IMR-90 (cell line): ENCODE results near the gene GDF3. TPM values are rescaled to one million over a fixed set of nuclear protein-coding genes. Genes with fewer than 3 reads are reported as not detected.

Experiments
- ATAC-seq: fragments of 200-7000 bp; cut with Tn5 transposase; 2 replicates; pipeline ENCODE4 v1.9.1; 2020; ENCODE audit warnings: low read depth, mild to moderate bottlenecking, moderate library complexity
- BruUV-seq: library from RNA; stranded (reverse); fragments of 400-500 nt; replicated peaks from 2 replicates; lab custom pipeline; 2021; lab: Mats Ljungman, UMichigan
- CTCF ChIA-PET: fragments of 300-600 bp; formaldehyde crosslinking; extraction: SDS; loops from one replicate; lab custom pipeline; 2021; ENCODE audit warnings: antibody characterized with exemption; lab: Yijun Ruan, JAX
- POLR2A ChIA-PET: fragments of 300-600 bp; sonication (Branson Sonifier 250); formaldehyde crosslinking; loops from one replicate; lab custom pipeline; 2022; ENCODE audit warnings: antibody characterized with exemption; ENCODE audit not compliant: unreplicated experiment; lab: Charles Lee
- DNase-seq: peaks from one replicate; pipeline ENCODE4 v3.0.0; 2013
- H2AFZ ChIP-seq: replicated peaks from 2 replicates; pipeline ENCODE3; 2013; ENCODE audit warnings: low read length, mild to moderate bottlenecking; ENCODE audit not compliant: poor library complexity
- H2AK5ac ChIP-seq: 2 replicates; pipeline ENCODE4 v1.6.1; 2013; ENCODE audit warnings: low read depth, low read length, inconsistent platforms
- H2AK9ac ChIP-seq: replicated peaks from 2 replicates; pipeline ENCODE3; 2013; ENCODE audit warnings: mild to moderate bottlenecking, low read depth, low read length, moderate library complexity; ENCODE audit not compliant: poor library complexity
- H2BK120ac ChIP-seq: 2 replicates; pipeline ENCODE4 v1.6.1; 2013; ENCODE audit warnings: low read depth, low read length, inconsistent platforms
- H2BK15ac ChIP-seq: 3 replicates; pipeline ENCODE4 v1.6.1; 2013; ENCODE audit warnings: low read depth, low read length, inconsistent platforms
- H2BK20ac ChIP-seq: 2 replicates; pipeline ENCODE4 v1.6.1; 2013; ENCODE audit warnings: low read depth, mild to moderate bottlenecking, inconsistent platforms, low read length, moderate library complexity
- H2BK5ac ChIP-seq: 2 replicates; pipeline ENCODE4 v1.6.1; 2013; ENCODE audit warnings: mild to moderate bottlenecking, low read depth, low read length, inconsistent platforms; ENCODE audit not compliant: poor library complexity, severe bottlenecking
- H3K14ac ChIP-seq: replicated peaks from 2 replicates; pipeline ENCODE4 v1.6.1; 2013; ENCODE audit warnings: low read depth, low read length, inconsistent platforms
- H3K18ac ChIP-seq: 2 replicates; pipeline ENCODE4 v1.6.1; 2013; ENCODE audit warnings: low read depth, low read length, control low read depth
- H3K23ac ChIP-seq: 2 replicates; pipeline ENCODE4 v1.6.1; 2013; ENCODE audit warnings: low read depth, low read length, inconsistent platforms
- H3K27ac ChIP-seq: 2 replicates; pipeline ENCODE4 v1.5.1; 2013; ENCODE audit warnings: mild to moderate bottlenecking, control low read depth, low read length; ENCODE audit not compliant: insufficient read depth
- H3K27me3 ChIP-seq: 2 replicates; pipeline ENCODE4 v1.6.1; 2013; ENCODE audit warnings: low read length; ENCODE audit not compliant: control insufficient read depth, insufficient read depth
- H3K36me3 ChIP-seq: 2 replicates; pipeline ENCODE4 v1.6.1; 2013; ENCODE audit warnings: low read length, mixed read lengths; ENCODE audit not compliant: control insufficient read depth, insufficient read depth
- H3K4ac ChIP-seq: 2 replicates; pipeline ENCODE4 v1.6.1; 2013; ENCODE audit warnings: low read depth, low read length, inconsistent platforms
- H3K4me1 ChIP-seq: 2 replicates; pipeline ENCODE4 v1.6.1; 2013; ENCODE audit warnings: low read length, mixed read lengths; ENCODE audit not compliant: control insufficient read depth, insufficient read depth
- H3K4me2 ChIP-seq: 2 replicates; pipeline ENCODE4 v1.6.1; 2013; ENCODE audit warnings: low read depth, mild to moderate bottlenecking, control low read depth, low read length, moderate library complexity
- H3K4me3 ChIP-seq: 2 replicates; pipeline ENCODE4 v1.5.1; 2013; ENCODE audit warnings: low read depth, mild to moderate bottlenecking, control low read depth, low read length, moderate library complexity; ENCODE audit not compliant: insufficient read depth
- H3K56ac ChIP-seq: 2 replicates; pipeline ENCODE4 v1.6.1; 2013; ENCODE audit warnings: low read length, inconsistent platforms; ENCODE audit not compliant: insufficient read depth; ENCODE audit errors: extremely low read depth
- H3K79me1 ChIP-seq, 2 experiments: 2 replicates each; pipeline ENCODE4 v1.6.1; 2013; ENCODE audit warnings: low read length in 2 of 2, inconsistent platforms in 1 of 2, low read depth in 1 of 2
- H3K9ac ChIP-seq: 2 replicates; pipeline ENCODE4 v1.6.1; 2013; ENCODE audit warnings: low read depth, low read length, control low read depth
- H3K9me1 ChIP-seq: 2 replicates; pipeline ENCODE4 v1.6.1; 2013; ENCODE audit warnings: low read length, inconsistent platforms; ENCODE audit not compliant: insufficient read depth
- H3K9me3 ChIP-seq: 2 replicates; pipeline ENCODE4 v1.6.1; 2013; ENCODE audit warnings: low read length; ENCODE audit not compliant: control insufficient read depth, insufficient read depth
- H4K20me1 ChIP-seq: 2 replicates; pipeline ENCODE4 v1.6.1; 2013; ENCODE audit warnings: low read length, inconsistent platforms; ENCODE audit not compliant: insufficient read depth
- H4K5ac ChIP-seq: 2 replicates; pipeline ENCODE4 v1.6.1; 2013; ENCODE audit warnings: mild to moderate bottlenecking, low read depth, low read length, control low read depth
- H4K8ac ChIP-seq, 2 experiments: 2 replicates each; pipeline ENCODE4 v1.6.1; 2013; ENCODE audit warnings: low read depth in 2 of 2, low read length in 2 of 2, control low read depth in 1 of 2, inconsistent platforms in 1 of 2
- H4K91ac ChIP-seq: 2 replicates; pipeline ENCODE4 v1.6.1; 2013; ENCODE audit warnings: low read depth, low read length, inconsistent platforms; ENCODE audit not compliant: insufficient read depth
- BHLHE40 ChIP-seq: fragments of 150-350 bp; IDR thresholded peaks from 2 replicates; pipeline ENCODE4 v1.6.1; 2016; ENCODE audit warnings: mild to moderate bottlenecking, low read depth, low read length
- CEBPB ChIP-seq: IDR thresholded peaks from 2 replicates; pipeline ENCODE4 v1.6.1; 2012; ENCODE audit warnings: low read depth, low read length, improper control_type of control experiment
- CHD1 ChIP-seq: IDR thresholded peaks from 2 replicates; pipeline ENCODE4 v1.6.1; 2012; ENCODE audit warnings: low read depth, low read length, improper control_type of control experiment
- FOS ChIP-seq: fragments of 150-350 bp; IDR thresholded peaks from 2 replicates; pipeline ENCODE4 v1.6.1; 2016; ENCODE audit warnings: low read depth, low read length
- MAFK ChIP-seq: IDR thresholded peaks from 2 replicates; pipeline ENCODE4 v1.6.1; 2012; ENCODE audit warnings: low read depth, low read length, improper control_type of control experiment
- MAZ ChIP-seq: IDR thresholded peaks from 2 replicates; pipeline ENCODE4 v1.6.1; 2012; ENCODE audit warnings: low read depth, mild to moderate bottlenecking, low read length, improper control_type of control experiment, moderate library complexity, borderline replicate concordance
- NFE2L2 ChIP-seq: fragments of 150-350 bp; IDR thresholded peaks from 2 replicates; pipeline ENCODE4 v1.6.1; 2016; ENCODE audit warnings: low read depth, mild to moderate bottlenecking, low read length
- POLR2A ChIP-seq: IDR thresholded peaks from 2 replicates; pipeline ENCODE4 v1.6.1; 2012; ENCODE audit warnings: mild to moderate bottlenecking, low read depth, low read length
- RFX5 ChIP-seq: IDR thresholded peaks from 2 replicates; pipeline ENCODE4 v1.8.0; 2012; ENCODE audit warnings: low read depth, mild to moderate bottlenecking, low read length, moderate library complexity
- SMC3 ChIP-seq: fragments of 150-350 bp; IDR thresholded peaks from 2 replicates; pipeline ENCODE4 v1.6.1; 2016; ENCODE audit warnings: low read depth, mild to moderate bottlenecking, antibody characterized with exemption, low read length, moderate library complexity
- WGBS, 2 experiments: methylation state at CpG; one replicate each; pipeline versions ENCODE4 v1.1.5 to v1.1.7; 2013; ENCODE audit warnings: missing lambda C conversion rate in 2 of 2; ENCODE audit not compliant: insufficient read length in 1 of 2; ENCODE audit errors: extremely low coverage in 2 of 2; 5-methylcytosine and 5-hydroxymethylcytosine counted together
- dilution Hi-C: fragments of 300-500 bp; cut with HindIII; formaldehyde crosslinking; loops from one replicate; pipeline ENCODE4 v1.14.3; 2018; ENCODE audit warnings: low sequenced_read_pairs; ENCODE audit not compliant: unreplicated experiment
- in situ Hi-C: fragments of 300-500 bp; cut with MboI; formaldehyde crosslinking; loops from 3 replicates; pipeline ENCODE4 v1.14.3; 2019; ENCODE audit warnings: low sequenced_read_pairs, inconsistent platforms, mixed read lengths
- intact Hi-C: fragments of 100-400 bp; cut with micrococcal nuclease; formaldehyde crosslinking; loops from 2 replicates; pipeline ENCODE4 v1.10.0; 2022
- polyA plus RNA-seq, 3 experiments: library from polyadenylated mRNA; depleted of rRNA; stranded (reverse); fragments of >200 nt; gene quantifications; 2 replicates each; pipeline ENCODE4 v1.2.3, GENCODE V29; 2012; ENCODE audit warnings: low replicate concordance in 1 of 3
- total RNA-seq: library from RNA; depleted of rRNA; stranded (reverse); fragments of >200 nt; gene quantifications from 2 replicates; pipeline ENCODE4 v1.2.3, GENCODE V29; 2012
- TF ChIP-seq, protein P1 (sequence below): fragments of 150-350 bp; IDR thresholded peaks from 2 replicates; pipeline ENCODE4 v1.6.1; 2016; ENCODE audit warnings: low read depth, mild to moderate bottlenecking, low read length, moderate library complexity, borderline replicate concordance
- TF ChIP-seq, protein P2 (sequence below): fragments of 150-350 bp; IDR thresholded peaks from 2 replicates; pipeline ENCODE4 v1.6.1; 2017; ENCODE audit warnings: mild to moderate bottlenecking, antibody characterized with exemption, low read length, low read depth
- TF ChIP-seq, protein P3 (sequence below): conservative IDR thresholded peaks from 2 replicates; pipeline ENCODE4 v1.5.1; 2012; ENCODE audit warnings: mild to moderate bottlenecking, low read depth, low read length, improper control_type of control experiment

Gene GDF3
- total and polyA plus RNA-seq, 2 of the 4 experiments (the other 2 are of a cell fraction): not detected

DNA sequence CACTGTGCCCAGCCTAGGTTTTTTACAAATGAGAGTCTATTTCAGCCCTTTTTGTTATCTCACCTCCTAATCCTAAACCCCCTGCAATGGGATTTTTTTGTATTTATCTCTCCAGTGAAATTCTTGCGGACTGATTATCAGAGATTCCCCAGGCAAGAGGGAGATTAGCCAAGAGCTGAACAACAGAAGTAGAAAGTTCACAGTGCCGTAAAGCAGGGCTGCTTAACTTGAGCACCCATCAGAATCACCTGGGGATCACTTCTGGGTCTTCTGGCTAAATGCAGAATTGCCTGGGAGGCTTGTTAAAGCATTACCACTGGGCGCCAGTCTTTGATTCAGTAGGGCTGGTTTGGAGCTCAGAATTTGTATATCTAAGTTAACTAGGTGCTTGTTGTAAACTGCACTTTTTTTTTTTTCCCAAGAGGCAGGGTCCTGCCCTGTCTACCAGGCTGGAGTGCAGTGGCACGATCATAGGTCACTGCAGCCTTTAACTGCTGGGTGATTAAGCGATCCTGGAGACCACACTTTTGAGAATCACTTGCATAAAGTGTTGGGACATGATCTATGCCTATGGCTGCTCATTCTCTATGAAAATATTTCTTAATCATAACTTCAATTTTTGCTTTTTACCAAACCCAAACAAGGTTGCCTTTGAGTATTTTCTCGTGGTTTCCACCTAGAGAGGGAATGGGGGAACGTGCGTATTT, 14.5 kb upstream of the GDF3 start:
- H3K4ac ChIP-seq: no peak overlapping the region
- WGBS, 2 experiments: no CpG with 5 or more reads among the region's 8 CpGs
- H3K4me2 ChIP-seq: no peak overlapping the region
- H2BK20ac ChIP-seq: no peak overlapping the region
- no peak for ATAC-seq
- no peak overlapping the region for H3K27ac ChIP-seq
- H3K56ac ChIP-seq: no peak overlapping the region
- H4K91ac ChIP-seq: no peak overlapping the region
- no peaks in the 10 kb centered on the region for H3K79me1 ChIP-seq
- no peak overlapping the region for H2AFZ ChIP-seq
- H4K20me1 ChIP-seq: no peaks in the 10 kb centered on the region
- H2AK9ac ChIP-seq: no peak overlapping the region
- TF ChIP-seq MAFK: no peak
- TF ChIP-seq, protein P1, sequence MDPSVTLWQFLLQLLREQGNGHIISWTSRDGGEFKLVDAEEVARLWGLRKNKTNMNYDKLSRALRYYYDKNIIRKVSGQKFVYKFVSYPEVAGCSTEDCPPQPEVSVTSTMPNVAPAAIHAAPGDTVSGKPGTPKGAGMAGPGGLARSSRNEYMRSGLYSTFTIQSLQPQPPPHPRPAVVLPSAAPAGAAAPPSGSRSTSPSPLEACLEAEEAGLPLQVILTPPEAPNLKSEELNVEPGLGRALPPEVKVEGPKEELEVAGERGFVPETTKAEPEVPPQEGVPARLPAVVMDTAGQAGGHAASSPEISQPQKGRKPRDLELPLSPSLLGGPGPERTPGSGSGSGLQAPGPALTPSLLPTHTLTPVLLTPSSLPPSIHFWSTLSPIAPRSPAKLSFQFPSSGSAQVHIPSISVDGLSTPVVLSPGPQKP: no peak
- no peak for TF ChIP-seq NFE2L2
- TF ChIP-seq POLR2A: no peak
- no peak for TF ChIP-seq RFX5
- no peak for TF ChIP-seq MAZ
- TF ChIP-seq, protein P2, sequence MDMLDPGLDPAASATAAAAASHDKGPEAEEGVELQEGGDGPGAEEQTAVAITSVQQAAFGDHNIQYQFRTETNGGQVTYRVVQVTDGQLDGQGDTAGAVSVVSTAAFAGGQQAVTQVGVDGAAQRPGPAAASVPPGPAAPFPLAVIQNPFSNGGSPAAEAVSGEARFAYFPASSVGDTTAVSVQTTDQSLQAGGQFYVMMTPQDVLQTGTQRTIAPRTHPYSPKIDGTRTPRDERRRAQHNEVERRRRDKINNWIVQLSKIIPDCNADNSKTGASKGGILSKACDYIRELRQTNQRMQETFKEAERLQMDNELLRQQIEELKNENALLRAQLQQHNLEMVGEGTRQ: no peak
- TF ChIP-seq, protein P3, sequence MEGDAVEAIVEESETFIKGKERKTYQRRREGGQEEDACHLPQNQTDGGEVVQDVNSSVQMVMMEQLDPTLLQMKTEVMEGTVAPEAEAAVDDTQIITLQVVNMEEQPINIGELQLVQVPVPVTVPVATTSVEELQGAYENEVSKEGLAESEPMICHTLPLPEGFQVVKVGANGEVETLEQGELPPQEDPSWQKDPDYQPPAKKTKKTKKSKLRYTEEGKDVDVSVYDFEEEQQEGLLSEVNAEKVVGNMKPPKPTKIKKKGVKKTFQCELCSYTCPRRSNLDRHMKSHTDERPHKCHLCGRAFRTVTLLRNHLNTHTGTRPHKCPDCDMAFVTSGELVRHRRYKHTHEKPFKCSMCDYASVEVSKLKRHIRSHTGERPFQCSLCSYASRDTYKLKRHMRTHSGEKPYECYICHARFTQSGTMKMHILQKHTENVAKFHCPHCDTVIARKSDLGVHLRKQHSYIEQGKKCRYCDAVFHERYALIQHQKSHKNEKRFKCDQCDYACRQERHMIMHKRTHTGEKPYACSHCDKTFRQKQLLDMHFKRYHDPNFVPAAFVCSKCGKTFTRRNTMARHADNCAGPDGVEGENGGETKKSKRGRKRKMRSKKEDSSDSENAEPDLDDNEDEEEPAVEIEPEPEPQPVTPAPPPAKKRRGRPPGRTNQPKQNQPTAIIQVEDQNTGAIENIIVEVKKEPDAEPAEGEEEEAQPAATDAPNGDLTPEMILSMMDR: no peak
- TF ChIP-seq CHD1: no peak
- TF ChIP-seq CEBPB: no peak
- TF ChIP-seq BHLHE40: no peak
- no peak for TF ChIP-seq FOS
- no peak for TF ChIP-seq SMC3
- no peak for DNase-seq
- H3K23ac ChIP-seq: no peak overlapping the region
- intact Hi-C loops: no loop called here
- H3K4me3 ChIP-seq: no peak overlapping the region
- H2BK5ac ChIP-seq: no peak overlapping the region
- in situ Hi-C loops: no loop called here
- H3K4me1 ChIP-seq: no peaks in the 10 kb centered on the region
- no peak overlapping the region for H2BK120ac ChIP-seq
- peaks cover 16% of the 10 kb centered on the region for H3K9me3 ChIP-seq
- no peaks in the 10 kb centered on the region for H3K36me3 ChIP-seq
- CTCF ChIA-PET: interaction anchor here (0.6 kb wide), 2 partner anchors 26 to 49 kb away, joined by 3 read pairs; no protein-coding TSS in a partner anchor
- H2AK5ac ChIP-seq: no peak overlapping the region
- H2BK15ac ChIP-seq: no peak overlapping the region
- H4K5ac ChIP-seq: no peak overlapping the region
- no peaks in the 10 kb centered on the region for H3K27me3 ChIP-seq
- H3K14ac ChIP-seq: no peak overlapping the region
- no peaks in the 10 kb centered on the region for H3K9me1 ChIP-seq
- no peak overlapping the region for H3K9ac ChIP-seq
- no TSS peak for BruUV-seq
- POLR2A ChIA-PET: no interaction called here
- H3K18ac ChIP-seq: no peak overlapping the region
- dilution Hi-C loops: no loop called here
- H4K8ac ChIP-seq: no peak overlapping the region
